B cell (primary cell): ENCODE results near the gene ERN1.

Source experiments
- CTCF ChIP-seq: fragments of 200-600 bp; IDR thresholded peaks from one replicate; pipeline ENCODE4 v1.8.0; 2022; ENCODE audit warnings: antibody characterized with exemption, mild to moderate bottlenecking
- EZH2 ChIP-seq: IDR thresholded peaks from 2 replicates; pipeline ENCODE4 v1.6.1; 2012; ENCODE audit warnings: borderline replicate concordance, low read depth, mild to moderate bottlenecking, moderate library complexity, low read length; ENCODE audit not compliant: insufficient read depth, poor library complexity, severe bottlenecking

DNA sequence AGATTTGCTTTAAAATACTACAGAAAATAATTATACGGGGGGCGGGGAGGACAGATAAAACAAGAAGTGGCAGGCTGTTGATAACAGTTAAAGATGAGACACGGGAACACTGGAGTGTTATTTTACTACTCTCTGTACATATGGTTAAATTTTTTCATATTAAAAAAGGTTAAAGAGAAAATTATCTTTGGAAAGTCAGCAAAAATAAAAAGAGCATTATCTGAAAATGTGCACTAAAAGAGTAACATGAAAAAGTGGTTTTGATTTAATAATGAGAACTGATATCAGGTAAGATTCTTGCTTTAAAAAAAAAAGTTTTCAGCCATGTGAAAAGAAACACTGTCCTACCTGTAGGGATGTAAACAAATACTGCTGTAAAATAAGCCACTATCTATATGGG is 46.9 kb downstream of the ERN1 start:
- no peak for TF ChIP-seq CTCF
- TF ChIP-seq EZH2: no peak
